GM18861 (cell line): ENCODE measurements around the gene APBA3.
"Not testable (repeated sequence)": the region's sequence is repeated elsewhere in the genome, so short reads cannot be mapped to it uniquely, and the experiment has no call there.

Experiments used
- ATAC-seq: cut with Tn5 transposase; IDR thresholded peaks from one replicate; pipeline ENCODE4 v1.9.1; 2021; ENCODE audit not compliant: unreplicated experiment

The APBA3 gene

DNA sequence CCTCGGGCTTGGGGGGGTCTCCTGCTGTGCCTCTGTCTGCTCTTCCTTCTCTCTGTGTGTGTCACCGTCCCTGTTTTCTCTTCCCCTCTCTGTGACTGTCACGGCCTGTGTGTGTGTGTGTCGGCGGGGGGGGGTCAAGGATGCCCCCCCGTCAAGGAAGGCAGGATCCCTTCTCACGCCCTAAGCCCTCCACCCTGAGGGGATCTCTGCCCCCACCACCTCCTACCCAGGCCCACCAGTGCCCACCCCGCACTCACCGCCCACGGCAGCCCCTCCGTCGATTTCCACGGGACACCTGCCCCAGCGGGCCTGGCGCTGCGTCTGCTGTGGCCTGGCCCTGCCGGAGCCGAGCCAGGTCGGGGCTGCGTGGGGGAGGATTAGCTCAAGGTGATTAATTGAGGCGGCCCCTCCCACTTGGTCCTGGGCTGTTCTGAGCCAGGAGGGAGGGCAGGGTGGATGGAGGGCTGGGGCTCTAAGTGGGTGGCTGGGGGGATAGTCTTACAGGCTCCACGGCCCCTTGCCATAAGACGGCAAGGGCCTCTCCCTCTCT lies 10.5 kb upstream of the APBA3 start, which contains the start of gene RAX2:
Gene RAX2 (minus strand): TSS at position 323 of the 550 bp plus-strand sequence. CDS start 486 bp downstream, outside the sequence.
- ATAC-seq = no peak

DNA sequence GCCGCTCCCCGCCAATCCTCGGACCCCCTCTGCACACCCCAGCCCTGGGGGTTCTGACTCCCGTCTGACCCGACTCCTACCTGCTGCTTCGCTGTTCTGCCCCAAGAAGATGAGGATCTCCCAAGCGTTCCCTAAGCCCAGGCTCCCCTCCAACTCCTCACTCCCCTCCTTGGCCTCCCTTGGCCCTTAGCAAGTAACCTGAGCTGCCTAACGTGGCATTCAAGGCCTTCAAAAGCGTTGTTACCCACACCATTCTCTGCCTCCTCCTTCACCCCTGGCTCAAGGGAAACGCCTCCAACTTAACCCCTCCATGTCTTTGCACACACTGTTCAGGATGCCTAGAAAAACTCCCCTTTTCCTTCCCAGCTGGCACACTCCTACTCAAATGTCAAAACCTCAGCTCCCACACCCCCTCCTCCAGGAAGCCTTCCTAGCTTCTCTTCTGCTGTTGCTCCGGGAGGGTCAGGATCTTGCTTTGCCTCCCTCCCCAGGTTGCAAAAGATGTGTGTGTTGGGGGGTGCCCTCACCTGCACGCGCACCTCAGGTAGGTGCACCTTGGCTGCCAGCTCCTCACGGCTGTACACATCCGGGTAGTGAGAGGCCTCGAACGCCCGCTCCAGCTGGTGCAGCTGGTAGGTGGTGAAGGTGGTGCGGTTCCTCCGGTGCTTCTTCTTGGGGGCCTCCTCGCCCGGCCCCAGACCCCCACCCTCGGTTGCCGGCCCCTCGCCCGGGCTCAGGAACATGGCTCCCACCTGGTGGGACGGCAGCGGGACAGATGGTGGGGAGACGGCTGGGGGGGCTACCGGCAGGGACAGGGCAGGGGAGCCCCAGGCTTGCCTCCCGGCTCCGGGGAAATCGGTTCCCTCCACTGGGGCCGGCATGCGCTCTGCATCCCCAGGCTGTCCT lies 9.8 kb upstream of the APBA3 start:
- no peak for ATAC-seq

DNA sequence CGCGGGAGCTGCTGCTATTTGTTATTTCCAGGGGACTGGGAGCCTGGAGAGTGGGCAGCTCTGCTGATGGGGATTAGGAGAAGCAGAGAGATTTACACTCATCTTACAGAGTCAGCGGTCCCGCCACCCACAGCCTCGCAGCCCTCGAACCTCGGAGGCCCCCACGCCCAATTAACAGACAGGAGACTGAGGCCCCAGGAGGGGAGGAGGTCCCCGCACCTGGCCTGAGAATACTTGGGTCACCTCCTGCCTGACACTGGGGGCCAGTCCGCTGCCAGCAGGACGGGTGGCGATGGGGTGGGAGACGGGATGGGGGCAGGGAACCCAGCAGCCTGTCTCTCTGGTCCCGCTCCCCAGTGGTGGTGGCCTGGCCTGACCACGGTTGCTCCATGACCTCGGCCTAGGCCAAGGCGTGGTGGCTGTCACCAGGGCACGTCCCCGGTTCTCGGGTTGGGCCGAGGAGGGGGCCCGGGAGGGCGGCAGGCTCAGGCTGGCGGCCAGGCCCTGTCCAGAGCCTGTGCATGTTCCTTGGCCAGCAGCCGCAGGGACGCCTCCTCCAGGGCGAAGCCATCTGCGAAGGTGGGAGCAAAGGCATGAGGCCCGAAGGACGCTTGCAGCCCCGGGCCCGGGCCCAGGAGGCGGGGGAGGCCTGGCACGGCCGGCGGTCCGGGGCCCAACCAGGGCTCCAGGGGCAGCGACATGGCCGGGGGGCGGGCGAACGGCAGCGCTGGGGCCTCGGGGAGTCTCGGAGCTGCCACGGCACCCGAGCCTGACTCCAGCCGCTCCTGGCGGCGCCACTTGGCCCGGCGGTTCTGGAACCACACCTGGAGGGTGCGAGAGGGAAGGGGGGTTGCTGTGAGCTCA lies 8.9 kb upstream of the APBA3 start:
- ATAC-seq = no peak

DNA sequence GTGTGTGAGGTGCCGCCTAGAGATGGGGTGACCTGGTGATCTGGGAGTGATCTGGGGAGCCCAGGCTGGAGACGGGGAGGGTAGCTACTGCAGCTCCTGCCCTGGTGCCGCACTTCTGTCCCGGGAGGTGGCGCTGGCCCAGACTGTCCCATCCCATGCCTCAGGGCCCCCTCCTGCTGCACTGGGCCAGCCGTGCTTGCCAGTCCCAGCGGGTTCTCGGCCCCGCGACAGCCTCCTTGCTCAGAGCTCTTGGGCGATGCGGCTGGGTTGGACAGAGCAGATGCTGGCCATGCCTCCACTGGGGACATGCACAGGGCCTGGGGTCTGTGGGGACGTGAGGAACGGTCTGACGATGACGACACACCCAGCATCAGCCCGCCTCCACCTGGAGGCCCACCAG lies 8.0 kb upstream of the APBA3 start:
- no peak for ATAC-seq

DNA sequence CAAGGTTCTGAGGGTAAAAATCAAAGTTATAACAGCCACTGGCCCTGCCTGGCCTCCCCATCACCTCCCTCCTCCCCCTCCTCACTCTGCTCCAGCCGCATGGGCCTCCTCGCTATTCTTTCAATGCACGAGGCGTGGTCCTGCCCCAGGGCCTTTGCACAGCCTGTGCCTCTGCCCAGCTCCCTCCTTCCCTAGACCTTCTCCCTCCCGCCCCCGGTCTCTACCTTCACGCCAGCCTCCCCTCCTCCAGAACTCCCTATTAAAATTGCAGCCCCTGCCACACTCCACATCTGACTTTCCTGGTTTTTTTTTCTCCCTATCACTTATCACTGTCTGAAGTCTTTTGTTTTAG lies 7.2 kb upstream of the APBA3 start:
- no peak for ATAC-seq

DNA sequence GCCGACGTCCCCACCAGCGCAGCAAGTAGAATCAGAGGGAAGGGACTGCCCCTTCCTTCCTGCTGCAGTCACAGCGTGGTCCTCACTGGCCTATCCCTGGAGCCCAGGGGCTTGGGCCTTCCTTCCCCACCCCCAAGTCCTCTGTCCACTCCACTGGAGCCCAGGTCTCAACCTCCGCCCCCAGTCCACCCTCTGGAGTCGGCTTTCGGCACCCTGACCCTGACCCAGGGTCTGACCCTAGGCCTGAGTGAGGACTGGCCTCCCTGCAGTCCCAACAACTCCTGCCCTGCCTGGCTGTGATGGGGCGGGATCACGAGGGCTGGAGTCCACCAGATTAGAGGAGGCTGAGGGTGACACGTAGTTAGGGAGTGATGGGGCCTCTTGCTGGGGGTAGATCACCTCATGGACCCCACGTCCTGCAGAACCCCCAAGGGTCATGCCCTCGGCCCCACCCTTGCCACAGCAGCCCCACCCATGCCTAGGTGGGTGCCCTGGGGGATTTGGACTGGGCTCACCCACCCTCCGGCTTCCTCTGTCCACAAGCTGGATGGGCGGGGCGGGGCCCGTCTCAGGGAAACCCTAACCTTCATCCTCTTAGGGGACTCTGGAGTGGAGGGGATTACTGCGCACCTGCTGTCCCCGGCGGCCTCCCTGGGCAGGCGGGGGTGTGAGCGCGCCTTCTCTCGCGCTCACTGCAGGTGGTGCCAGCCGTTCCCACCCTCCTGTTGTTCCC lies 6.7 kb upstream of the APBA3 start:
- no peak for ATAC-seq

DNA sequence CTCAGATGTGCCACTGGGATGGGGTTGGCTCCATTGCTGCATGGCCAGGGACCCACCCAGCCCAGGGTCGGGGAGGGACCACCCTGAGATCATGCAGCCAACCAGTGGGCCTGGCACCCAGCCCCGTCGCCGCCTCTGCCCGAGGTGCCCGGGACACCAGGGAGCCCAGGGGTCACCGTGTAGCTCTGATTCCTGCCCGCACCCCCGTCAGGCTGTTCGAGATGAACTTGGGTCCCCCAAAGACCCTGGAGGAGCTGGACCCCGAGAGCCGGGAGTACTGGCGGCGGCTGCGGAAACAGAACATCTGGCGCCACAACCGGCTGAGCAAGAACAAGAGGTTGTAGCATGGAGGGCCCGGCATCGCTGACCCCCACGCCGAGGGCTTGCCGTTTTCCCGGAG lies 5.6 kb upstream of the APBA3 start:
- ATAC-seq = no peak

DNA sequence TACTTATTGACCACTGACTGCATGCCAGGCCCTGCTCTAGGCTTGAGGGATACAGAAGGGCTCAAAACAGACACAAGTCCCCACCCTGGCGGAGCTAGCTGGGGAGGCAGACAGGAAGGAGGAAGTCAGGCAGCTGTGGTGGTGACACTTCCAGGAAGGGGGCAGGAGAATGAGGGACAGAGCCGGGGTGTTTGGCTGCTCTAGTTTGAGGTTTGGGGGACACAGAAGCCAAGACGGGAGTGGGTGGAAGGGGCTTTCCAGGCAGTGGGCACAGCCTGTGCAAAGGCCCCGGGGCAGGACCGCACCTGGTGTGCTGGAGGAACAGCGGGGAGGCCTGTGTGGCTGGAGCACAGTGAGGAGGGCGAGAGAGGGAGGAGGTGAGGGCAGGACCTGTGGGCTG lies 5.0 kb upstream of the APBA3 start:
- ATAC-seq = no peak

DNA sequence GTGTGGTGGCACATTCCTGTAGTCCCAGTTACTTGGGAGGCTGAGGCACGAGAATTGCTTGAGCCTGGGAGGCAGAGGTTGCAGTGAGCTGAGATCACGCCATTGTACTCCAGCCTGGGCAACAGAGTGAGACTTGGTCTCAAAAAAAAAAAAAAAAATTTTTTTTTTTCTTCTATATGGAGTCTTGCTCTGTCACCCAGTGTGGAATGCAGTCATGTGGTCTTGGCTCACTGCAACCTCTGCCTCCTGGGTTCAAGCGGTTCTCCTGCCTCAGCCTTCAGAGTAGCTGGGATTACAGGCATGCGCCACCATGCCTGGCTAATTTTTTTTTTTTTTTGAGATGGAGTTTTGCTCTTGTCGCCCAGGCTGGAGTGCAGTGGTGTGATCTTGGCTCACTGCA lies 4.3 kb upstream of the APBA3 start:
- ATAC-seq = not testable (repeated sequence)

DNA sequence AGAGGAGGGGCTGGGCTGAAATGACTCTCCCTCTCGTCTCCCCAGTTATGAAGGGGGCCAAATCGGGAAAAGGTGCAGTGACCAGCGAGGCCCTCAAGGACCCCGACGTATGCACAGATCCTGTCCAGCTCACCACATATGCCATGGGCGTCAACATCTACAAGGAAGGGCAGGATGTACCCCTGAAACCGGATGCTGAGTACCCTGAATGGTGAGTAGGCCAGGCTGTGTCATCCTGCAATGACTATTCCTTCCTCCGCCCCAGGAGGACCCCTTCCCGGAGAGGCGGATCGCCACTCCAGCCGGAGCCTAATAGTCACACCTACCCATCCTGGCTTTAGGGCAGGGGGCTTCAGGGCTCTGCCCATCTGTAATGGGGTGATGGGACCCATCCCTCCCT lies 3.6 kb upstream of the APBA3 start:
- ATAC-seq = no peak

DNA sequence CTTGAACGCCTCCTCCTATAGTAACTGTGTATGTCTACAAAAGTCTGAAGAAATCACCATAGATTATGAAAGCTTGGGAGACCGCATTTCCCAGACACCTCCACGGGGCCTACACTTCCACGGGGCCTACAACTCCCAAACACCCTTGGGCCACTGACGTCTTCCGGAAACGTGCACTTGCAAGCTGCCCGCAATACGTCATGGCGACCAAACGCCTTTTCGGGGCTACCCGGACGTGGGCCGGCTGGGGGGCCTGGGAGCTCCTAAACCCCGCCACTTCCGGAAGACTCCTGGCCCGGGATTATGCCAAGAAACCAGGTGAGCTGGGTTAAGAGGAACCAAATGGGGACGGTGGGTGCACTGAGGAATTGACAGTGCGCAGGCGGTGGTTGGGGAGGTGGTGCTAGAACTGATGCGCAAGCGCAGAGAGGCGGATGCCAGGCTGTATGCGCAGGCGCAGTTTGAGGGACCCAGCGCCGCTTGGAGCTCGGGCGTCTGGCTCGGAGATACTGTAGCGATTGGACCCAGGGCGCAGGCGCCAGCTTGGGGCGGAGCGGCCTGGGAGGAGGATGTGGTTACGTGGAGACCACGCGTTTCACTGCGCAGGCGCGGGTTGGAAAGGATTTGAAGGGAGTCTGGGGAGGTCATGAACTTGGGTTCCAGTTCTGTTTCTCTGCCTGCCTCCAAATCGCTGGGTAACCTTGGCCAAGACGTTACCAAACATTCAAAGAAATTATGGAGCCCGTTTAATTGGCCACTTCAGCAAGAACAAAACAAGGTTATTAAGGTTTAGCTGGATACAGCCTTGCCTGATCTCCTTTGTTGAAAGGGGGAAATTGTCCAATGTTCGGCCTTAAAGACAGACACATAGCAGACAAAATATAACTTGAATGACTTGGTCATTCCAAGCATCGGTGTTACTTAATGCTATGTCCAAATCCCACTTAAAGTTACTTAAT lies 1.3 kb upstream of the APBA3 start, which contains the start of gene MRPL54:
Gene MRPL54 (plus strand): TSS at position 182 of the 959 bp plus-strand sequence. CDS start 19 bp downstream, at position 201.
- ATAC-seq = peak; percentile 64

DNA sequence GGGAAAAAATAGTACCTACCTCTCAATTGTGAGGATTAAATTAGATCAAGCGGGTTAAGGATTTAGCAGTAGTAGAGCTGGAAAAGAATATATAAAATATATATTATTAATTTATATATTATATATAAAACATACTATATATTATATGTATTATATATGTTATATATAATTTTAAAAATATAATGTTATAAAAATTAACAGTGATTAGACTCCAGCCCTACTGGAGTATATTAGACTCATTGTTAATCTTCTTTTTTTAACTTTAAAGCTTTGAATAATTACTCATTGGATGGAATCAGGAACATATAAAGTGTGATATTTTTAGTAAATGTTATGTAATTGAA lies 610 bp upstream of the APBA3 start:
- peak; percentile 3 for ATAC-seq

DNA sequence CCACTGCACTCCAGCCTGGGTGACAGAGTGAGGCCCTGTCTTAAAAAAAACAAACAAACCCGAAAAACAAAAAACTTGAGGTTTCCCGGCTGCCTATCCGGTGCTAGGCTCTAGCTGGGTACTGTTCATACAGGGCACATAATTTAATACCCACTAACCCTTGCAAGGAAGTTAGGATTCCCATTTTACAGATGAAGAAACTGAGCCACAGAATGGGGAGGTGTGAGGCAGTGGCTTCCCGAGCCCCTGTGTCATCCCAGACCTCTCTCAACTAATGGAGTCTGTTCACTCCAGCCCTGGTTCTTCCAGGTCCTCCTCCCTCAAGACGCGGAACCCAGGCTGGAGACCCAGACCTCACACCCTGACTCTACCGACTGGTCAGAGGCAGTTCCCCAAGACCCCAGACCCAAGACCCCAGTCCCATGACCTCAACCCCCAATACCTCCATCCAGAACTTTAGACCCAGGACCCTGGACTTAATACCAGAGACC lies 576 bp downstream of the APBA3 start:
- ATAC-seq = no peak

DNA sequence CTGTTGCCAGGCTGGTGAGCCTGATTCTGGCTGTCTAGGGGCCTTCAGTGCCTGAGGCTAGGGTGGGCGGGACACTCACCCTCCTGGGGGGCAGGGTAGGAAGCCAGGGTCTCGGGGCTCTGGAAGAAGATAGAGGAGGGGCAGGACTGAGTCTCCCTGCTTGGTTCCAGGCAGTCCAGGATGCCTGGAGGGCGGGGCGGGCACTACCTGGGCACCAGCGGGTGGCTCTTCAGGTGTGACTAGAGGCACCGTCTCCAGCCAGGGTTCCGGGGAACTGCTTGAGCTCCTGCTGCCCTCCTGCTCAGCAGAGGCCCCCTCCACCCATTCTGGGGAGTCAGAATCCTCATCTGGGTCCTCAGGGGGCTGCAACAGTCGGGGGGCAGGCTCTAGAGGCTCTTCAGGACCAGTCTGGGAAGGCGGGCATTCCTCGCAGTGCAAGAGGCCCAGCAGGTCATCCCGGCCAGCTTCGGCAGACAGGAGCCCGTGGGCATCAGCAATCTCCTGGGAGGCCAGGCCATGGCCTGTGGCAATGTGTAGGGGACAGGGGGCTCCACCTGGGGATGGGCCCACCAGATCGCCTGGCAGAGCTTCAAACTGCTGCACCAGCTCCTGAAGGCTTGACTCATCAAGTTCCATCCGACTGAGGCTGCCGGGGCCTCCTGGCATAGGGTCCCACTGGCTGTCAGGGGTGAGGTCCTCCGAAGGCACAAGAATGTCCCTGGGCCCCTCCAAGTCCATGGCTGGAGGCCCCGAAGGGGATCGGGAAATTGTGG lies 1.8 kb downstream of the APBA3 start:
- no peak for ATAC-seq

DNA sequence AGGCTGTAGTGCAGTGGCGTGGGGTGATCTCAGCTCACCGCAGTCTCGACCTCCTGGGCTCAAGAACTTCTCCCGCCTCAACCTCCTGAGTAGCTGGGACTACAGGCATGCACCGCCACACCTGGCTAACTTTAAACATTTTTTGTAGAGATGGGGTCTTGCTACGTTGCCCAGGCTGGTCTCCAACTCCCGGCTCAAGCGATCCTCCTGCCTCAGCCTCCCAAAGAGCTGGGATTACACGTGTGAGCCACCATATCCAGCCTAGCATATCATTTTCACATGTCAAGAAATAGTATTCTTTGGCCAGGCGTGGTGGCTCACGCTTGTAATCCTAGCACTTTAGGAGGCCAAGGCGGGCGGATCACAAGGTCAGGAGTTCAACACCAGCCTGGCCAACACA lies 3.2 kb downstream of the APBA3 start:
- not testable (repeated sequence) for ATAC-seq

DNA sequence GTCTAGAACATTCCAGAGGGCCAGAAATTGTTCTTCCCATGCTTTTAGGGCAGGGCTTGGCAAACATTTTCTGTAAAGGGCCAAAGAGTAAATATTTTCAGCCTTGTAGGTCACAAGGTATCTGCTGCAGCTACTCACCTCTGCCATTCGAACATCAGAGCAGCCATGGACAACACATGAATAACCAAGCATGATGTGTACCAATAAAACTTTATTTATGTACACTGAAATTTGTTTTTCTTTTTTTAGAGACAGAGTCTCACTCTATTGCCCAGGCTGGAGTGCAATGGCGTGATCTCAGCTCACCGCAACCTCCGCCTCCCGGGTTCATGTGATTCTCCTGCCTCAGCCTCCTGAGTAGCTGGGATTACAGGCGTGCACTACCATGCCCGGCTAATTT lies 3.8 kb downstream of the APBA3 start:
- not testable (repeated sequence) for ATAC-seq

DNA sequence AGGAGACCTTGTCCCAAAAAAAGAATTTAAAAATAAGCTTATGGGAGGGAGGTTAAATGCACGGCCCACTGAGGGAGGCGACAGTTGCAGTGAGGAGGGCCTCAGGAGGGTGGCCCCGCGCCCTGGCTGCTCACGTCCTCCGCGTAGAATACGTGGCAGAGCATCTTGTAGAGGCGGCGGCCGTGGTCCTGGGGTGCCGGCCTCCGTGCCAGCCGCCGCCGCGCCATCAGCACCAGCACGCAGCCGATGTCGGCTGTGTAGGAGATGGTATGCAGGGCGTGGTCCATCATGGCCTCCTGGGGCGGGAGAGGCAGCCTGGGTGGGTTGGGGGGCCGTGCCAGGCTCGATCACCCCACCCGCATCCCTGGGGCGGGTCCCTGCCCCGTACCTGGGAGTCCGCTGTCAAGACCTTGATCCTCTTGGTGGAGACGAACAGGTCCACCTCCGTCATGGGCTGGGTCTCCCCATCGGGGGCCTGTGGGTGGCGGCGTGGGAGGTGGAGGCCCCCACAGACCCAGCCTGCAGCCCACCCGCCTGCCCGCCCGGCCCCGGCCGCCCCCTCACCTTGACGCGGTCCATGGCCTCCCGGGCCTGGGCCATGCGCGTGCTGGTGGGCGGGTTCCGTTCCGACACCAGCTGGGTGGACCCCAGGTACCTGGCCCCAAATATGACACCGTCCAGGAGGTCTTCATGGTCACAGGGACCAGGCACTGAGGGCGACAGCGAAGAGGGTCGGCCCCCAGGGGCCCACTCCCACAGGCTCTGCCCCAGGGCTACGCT lies 7.7 kb downstream of the APBA3 start:
- no peak for ATAC-seq

DNA sequence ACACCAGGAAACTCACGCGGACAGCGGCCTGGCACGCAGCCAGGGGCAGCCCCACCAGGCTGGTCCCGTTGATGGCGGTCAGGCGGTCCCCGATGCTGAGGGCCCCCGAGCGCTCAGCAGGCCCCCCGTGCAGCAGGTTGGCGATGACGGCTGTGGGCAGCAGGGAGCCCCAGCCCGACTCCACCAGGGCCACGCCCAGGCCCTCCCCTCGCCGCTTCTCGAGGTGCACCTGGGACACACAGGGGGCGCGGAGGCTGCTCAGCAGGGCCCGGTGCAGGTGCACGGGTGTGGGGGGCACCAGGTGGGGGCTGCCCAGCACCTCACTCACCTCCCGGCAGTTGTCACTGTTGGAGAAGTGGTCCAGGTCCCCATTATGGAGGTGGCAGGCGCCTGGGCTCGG lies 9.0 kb downstream of the APBA3 start:
- ATAC-seq = no peak
